ENCODE results near the gene SLX9. TPM values are rescaled to one million over a fixed set of nuclear protein-coding genes. Genes with fewer than 3 reads are reported as not detected.

Gene SLX9
- total RNA-seq, 1 experiment from 2014 or later: 74.3 TPM

DNA sequence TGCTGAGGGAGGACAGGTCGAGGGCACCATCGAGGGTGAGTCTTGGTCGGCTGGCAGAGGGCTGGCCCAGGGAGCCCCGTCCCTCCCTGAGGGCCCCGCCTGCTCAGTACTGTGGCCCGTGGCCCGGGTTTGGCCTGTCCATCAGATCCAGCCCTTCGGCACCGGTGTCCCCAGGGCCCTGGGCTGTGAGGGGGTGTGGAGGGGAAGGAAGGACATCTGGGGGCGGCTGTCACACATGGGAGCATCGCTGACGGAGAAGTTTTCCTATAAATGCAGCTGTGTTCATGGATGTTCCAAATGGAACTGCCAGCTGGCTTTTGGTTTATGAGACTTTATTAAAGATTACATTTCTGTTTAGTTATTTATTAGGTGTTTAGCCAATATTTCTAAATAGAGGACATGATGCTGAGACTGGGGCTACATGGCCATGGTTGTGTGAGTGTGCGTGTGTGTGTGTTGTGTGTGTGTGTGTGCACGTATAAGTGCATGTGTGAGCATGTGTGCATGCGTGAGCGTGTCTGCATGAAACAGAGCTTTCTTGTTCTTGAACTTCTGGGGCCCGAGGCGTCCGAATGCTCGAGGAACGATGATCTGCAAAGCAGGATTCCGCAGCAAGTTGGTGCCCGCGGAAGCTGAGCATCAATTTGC lies 54.3 kb downstream of the SLX9 start:
- WGBS (ENCODE audit: extremely low coverage, insufficient read length, low lambda C conversion rate): no CpG with 5 or more reads among the region's 24 CpGs
- Histone ChIP-seq H3K79me2 (ENCODE audit: insufficient read depth, low read length) (no peaks in the 10 kb centered on the region), H3K4me1 (ENCODE audit: insufficient read depth, low read length) (no peaks in the 10 kb centered on the region), H3K27ac (ENCODE audit: insufficient read length, low read depth, low read length) (no peak overlapping the region), H2AK5ac (ENCODE audit: insufficient read length, low read length) (no peak overlapping the region), H3K79me1 (ENCODE audit: insufficient read depth, low read depth, low read length, poor library complexity, severe bottlenecking) (no peaks in the 10 kb centered on the region), H3K56ac (ENCODE audit: insufficient read length, low read depth, low read length) (no peak overlapping the region), H3K9me3 (ENCODE audit: control insufficient read depth, low read depth, low read length) (no peaks in the 10 kb centered on the region), H2BK5ac (ENCODE audit: insufficient read length, low read length) (no peak overlapping the region), H3K9ac (ENCODE audit: extremely low read depth, insufficient read length, low read length) (no peak overlapping the region), H4K91ac (ENCODE audit: insufficient read length, low read depth, low read length) (no peak overlapping the region), H3K4me2 (ENCODE audit: insufficient read depth, insufficient read length, low read length) (no peak overlapping the region), H3K4ac (ENCODE audit: low read depth, low read length) (no peak overlapping the region), H4K20me1 (ENCODE audit: control insufficient read depth, insufficient read depth, insufficient read length) (no peaks in the 10 kb centered on the region), H2BK12ac (ENCODE audit: insufficient read length, low read depth, low read length) (no peak overlapping the region), H3K27me3 (ENCODE audit: insufficient read depth, low read length) (no peaks in the 10 kb centered on the region), H2BK15ac (ENCODE audit: low read depth, low read length) (no peak overlapping the region), H3T11ph (ENCODE audit: low read length) (no peak overlapping the region), H3K18ac (ENCODE audit: insufficient read length, low read depth, low read length) (no peak overlapping the region), H2AFZ (ENCODE audit: low read length) (no peak overlapping the region), H3K23me2 (ENCODE audit: insufficient read length, low read depth, low read length, poor library complexity, severe bottlenecking) (no peaks in the 10 kb centered on the region), H4K8ac (replicated peaks; ENCODE audit: insufficient read length, low read depth, low read length) (no peak overlapping the region), H3K14ac (ENCODE audit: insufficient read depth, low read length) (no peak overlapping the region), H2BK20ac (ENCODE audit: low read depth, low read length, poor library complexity, severe bottlenecking) (no peak overlapping the region), H3K23ac (ENCODE audit: insufficient read length, low read depth, low read length) (no peak overlapping the region), H2BK120ac (ENCODE audit: low read depth, low read length, poor library complexity, severe bottlenecking) (no peak overlapping the region), H4K5ac (ENCODE audit: insufficient read length, low read depth, low read length) (no peak overlapping the region)
- no peaks in the 10 kb centered on the region; a peak in 1 of 7 replicates for H3K36me3 Mint-ChIP-seq (ENCODE audit: insufficient read depth in 1 of 3, low read depth in 3 of 3)
- no peak for TF ChIP-seq CTCF (conservative IDR thresholded peaks at IDR 0.05)
- no peak for DNase-seq
- no peak overlapping the region for H3K4me3 Mint-ChIP-seq
- H3K9me3 Mint-ChIP-seq: no peaks in the 10 kb centered on the region
- H3K27ac Mint-ChIP-seq: no peak overlapping the region
- no peaks in the 10 kb centered on the region; the same call in none of the 2 replicates for H3K27me3 Mint-ChIP-seq (ENCODE audit: low read depth)
- H3K4me1 Mint-ChIP-seq: no peaks in the 10 kb centered on the region
